ENCODE results near the gene RAB26.

Gene RAB26

DNA sequence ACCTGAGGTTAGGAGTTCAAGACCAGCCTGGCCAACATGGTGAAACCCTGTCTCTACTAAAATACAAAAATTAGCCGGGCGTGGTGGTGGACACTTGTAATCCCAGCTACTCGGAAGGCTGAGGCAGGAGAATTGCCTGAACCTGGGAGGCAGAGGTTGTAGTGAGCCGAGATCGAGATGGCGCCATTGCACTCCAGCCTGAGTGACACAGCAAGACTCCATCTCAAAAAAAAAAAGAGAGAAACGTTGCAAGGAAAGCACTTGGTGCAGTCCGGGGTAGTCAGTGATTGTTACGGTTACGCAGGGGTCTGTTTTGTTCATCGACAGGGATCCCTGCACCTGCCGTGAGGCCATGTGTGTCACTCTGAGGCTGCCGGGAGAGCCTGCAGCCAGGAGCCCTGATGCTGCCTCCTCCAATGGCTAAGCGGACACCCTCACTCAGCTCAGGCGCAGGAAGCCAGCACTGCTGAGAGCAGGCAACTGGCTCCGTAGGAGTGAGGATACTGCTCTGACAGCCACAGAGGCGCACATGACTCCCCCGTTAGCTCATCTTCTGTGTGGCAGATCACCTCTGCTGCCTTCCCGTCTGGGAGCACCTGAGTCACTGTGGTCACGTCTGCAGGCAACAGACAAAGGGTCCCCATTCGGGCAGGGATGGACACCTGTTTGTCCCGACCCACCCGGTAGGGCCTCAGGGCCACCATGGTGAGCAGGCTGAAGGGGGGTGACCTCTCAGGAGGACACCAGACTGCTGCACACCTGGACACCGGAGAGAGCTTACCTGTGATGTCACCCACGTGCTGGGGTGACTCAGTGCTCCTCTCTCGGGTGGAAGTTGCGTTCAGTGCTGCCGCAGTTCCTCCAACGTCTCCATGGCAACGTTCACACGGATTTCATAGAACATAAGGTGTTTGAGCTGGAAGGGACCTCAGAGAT, 5.2 kb upstream of the RAB26 start:
- TF ChIP-seq, protein P1, sequence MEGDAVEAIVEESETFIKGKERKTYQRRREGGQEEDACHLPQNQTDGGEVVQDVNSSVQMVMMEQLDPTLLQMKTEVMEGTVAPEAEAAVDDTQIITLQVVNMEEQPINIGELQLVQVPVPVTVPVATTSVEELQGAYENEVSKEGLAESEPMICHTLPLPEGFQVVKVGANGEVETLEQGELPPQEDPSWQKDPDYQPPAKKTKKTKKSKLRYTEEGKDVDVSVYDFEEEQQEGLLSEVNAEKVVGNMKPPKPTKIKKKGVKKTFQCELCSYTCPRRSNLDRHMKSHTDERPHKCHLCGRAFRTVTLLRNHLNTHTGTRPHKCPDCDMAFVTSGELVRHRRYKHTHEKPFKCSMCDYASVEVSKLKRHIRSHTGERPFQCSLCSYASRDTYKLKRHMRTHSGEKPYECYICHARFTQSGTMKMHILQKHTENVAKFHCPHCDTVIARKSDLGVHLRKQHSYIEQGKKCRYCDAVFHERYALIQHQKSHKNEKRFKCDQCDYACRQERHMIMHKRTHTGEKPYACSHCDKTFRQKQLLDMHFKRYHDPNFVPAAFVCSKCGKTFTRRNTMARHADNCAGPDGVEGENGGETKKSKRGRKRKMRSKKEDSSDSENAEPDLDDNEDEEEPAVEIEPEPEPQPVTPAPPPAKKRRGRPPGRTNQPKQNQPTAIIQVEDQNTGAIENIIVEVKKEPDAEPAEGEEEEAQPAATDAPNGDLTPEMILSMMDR (IDR thresholded peaks at IDR 0.05; ENCODE audit: low read depth, low read length), result no peak
- in situ Hi-C loops (cut with HindIII; ENCODE audit: low sequenced_read_pairs), result no loop called here
- no peak for DNase-seq (ENCODE audit: low read depth, low spot score)
- no peak overlapping the region for H3K4me3 ChIP-seq (ENCODE audit: low read depth, low read length)

DNA sequence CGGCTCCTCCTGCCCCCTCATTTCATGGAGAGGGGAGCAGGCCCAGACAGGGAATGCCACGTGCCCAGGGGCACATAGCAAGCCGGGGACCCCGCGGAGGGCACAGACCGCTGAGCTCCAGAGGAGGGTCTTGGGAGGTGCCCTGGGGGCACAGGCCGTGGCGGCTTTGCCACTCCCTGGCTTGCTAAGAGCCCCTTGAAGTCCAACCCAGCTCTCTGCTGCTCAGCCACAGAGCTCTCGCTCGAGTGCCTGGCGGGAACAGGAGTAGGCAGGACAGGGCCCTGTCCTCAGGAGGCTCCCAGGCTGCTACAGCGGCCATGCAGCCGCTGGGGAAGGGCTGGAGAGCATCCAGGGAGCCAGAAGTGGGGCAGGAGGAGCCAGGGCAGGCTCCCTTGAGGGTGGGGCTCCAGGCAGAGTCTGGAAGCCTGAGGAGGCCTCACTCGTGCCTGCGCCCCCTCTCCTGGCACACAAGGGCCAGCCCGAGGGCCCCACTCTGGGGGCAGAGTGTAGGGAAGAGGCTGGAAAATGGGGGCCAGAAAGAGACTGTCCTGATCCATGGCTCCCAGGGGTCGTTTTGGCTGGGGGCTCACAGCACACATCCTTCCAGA, 4.4 kb upstream of the RAB26 start:
- DNase-seq (ENCODE audit: low read depth, low spot score), result no peak
- no peak overlapping the region for H3K4me3 ChIP-seq (ENCODE audit: low read depth, low read length)
- TF ChIP-seq, protein P1 (IDR thresholded peaks at IDR 0.05; ENCODE audit: low read depth, low read length), result no peak
- in situ Hi-C loops (cut with HindIII; ENCODE audit: low sequenced_read_pairs), result no loop called here

DNA sequence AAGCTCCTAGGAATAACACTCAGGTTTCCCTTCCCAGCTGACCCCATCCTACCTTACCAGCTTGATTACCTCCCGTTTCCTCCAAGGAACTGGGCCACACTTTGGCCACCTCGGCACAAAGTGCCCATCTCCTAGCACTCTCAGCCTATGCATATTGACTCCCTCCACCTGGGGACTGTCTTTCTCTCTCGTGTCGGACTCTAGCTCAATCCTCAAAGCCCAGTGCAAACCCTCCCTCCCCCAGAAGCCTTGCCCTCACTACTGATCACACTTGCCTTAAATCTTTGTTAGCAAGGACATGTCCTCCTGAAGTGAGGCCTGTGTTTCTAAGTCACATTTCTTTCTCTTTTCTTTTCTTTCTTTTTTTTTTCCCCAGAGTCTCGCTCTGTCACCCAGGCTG, 2.6 kb upstream of the RAB26 start:
- in situ Hi-C loops (cut with HindIII; ENCODE audit: low sequenced_read_pairs), result no loop called here
- TF ChIP-seq, protein P1 (IDR thresholded peaks at IDR 0.05; ENCODE audit: low read depth, low read length), result no peak
- H3K4me3 ChIP-seq (ENCODE audit: low read depth, low read length), result no peak overlapping the region

DNA sequence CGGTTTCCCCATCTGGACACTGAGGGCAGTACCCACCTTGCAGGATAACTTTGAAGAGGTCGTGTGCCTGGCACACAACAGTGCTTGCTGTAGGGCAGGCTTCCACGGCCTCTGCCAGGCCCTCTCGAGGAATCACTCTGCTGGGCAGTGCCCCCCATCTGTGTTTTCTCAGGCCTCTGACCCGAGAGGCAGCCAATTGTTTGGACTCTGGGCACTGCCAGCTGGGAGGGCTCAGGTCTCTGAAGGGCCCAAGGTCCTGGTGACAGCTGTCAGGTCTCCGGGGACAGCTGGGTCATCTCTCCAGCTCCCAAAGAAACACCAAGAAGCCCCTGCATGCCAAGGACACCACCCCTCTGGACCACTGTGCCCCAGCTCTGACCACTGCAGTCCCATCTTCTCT, 1.0 kb upstream of the RAB26 start:
- TF ChIP-seq, protein P1 (IDR thresholded peaks at IDR 0.05; ENCODE audit: low read depth, low read length), result no peak
- no peak for DNase-seq (ENCODE audit: low read depth, low spot score)
- in situ Hi-C loops (cut with HindIII; ENCODE audit: low sequenced_read_pairs), result no loop called here
- H3K4me3 ChIP-seq (ENCODE audit: low read depth, low read length), result no peak overlapping the region

More for the DNA sequence above, 2.6 kb upstream of the RAB26 start:
- no peak for DNase-seq (ENCODE audit: low read depth, low spot score)

DNA sequence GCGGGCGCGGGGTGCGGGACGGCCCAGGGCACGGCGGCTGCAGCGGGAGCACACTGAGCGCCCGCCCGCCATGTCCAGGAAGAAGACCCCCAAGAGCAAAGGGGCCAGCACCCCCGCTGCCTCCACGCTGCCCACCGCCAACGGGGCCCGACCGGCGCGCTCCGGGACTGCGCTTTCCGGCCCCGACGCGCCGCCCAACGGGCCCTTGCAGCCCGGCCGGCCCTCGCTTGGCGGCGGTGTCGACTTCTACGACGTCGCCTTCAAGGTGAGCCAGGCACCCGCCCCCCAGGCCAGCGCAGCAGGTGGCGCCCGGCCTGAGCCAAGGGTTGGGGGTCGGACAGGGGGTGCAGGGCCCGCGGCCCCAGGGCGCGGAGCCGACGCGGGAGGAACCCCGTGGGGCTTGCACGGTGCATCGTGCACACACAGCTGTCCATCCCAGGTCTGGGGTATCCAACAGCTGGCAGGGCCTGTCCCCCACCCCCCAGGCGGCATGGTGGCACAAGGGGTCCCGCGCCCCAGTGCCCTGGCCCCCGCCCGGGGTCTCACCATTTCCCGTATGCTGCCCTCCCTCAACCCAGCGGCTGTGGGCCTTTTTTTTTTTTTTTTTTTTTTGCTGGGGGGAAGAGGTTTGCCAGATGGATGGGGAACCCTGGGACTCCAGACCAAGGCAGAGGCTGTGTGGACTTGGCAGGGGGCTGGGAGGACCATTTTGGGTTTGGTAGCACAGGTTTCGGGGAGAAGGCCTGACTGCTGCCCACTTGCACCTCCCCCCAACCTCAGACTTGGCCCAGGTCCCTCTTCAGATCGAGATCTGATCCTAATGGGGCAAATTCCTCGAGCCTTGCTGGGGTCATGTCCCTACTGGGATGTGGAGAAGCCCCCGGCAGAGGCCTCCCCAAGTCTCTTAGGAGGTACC, 547 bp downstream of the RAB26 start:
- TF ChIP-seq, protein P1 (IDR thresholded peaks at IDR 0.05; ENCODE audit: low read depth, low read length), result no peak
- in situ Hi-C loops (cut with HindIII; ENCODE audit: low sequenced_read_pairs), result no loop called here
- peak overlapping the region; percentile 17 for H3K4me3 ChIP-seq (ENCODE audit: low read depth, low read length)
- no peak for DNase-seq (ENCODE audit: low read depth, low spot score)
